Measurements from ENCODE around the gene MAPK10.
"Not testable (repeated sequence)": the region's sequence is repeated elsewhere in the genome, so short reads cannot be mapped to it uniquely, and the experiment has no call there.

The MAPK10 gene

DNA sequence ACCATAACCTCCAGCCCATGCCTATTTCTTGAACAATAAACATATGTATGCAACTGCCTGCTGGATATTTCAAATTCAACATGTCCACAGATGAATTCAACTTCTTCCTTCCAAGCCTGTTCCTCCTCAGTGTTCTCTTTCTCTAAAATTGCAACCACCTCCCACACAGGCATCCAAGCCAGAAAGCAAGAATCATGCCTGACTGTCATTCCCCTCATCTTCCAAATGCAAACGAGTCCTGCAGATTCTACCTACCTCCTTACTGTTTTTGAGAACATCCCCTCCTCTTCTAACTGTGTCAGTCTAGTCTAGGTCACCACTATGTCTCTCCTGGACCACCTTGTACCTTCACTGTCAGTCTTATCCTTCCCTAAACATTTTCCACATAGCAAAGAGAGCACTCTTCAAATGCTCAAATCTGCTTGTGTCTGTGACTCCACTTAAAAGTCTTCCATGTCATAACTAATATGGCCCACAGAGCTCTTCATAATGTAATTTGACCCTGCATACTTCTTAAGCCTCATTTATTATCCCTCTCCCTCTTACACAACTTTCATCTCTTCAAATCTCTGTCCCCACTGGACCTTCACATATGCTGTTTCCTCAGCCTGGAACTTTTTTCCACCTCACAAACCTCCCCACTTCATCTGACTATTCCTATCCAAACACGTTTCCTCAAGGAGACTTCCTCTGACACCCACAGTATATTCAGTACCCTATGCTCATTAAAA is 25.7 kb downstream of the MAPK10 start:
- Histone ChIP-seq H3K27me3 (ENCODE audit: insufficient read depth, low read length, poor library complexity, severe bottlenecking) (no peaks in the 10 kb centered on the region), H3F3A (ENCODE audit: low read depth) (no peaks in the 10 kb centered on the region), H3K9ac (ENCODE audit: low read depth, low read length, poor library complexity, severe bottlenecking) (no peak overlapping the region), H3K4me2 (ENCODE audit: low read depth, low read length, poor library complexity, severe bottlenecking) (no peak overlapping the region), H2AFZ (ENCODE audit: low read length) (no peak overlapping the region), H3K4me3 (ENCODE audit: low read length, poor library complexity, severe bottlenecking) (no peak overlapping the region), H3K4me1 (ENCODE audit: insufficient read depth, low read length, poor library complexity, severe bottlenecking) (no peaks in the 10 kb centered on the region), H3K9me2 (replicated peaks; ENCODE audit: low read depth, low read length) (no peaks in the 10 kb centered on the region), H3K79me2 (ENCODE audit: insufficient read depth, low read length) (no peaks in the 10 kb centered on the region), H4K20me1 (ENCODE audit: insufficient read depth, low read length, poor library complexity, severe bottlenecking) (no peaks in the 10 kb centered on the region), H3K9me3 (ENCODE audit: insufficient read depth, low read depth, low read length) (no peaks in the 10 kb centered on the region), H3K36me3 (ENCODE audit: insufficient read depth, low read length) (no peaks in the 10 kb centered on the region)
- no peak for TF ChIP-seq EZH2phosphoT487 (IDR thresholded peaks at IDR 0.05; ENCODE audit: borderline replicate concordance)
- TF ChIP-seq, protein P1, sequence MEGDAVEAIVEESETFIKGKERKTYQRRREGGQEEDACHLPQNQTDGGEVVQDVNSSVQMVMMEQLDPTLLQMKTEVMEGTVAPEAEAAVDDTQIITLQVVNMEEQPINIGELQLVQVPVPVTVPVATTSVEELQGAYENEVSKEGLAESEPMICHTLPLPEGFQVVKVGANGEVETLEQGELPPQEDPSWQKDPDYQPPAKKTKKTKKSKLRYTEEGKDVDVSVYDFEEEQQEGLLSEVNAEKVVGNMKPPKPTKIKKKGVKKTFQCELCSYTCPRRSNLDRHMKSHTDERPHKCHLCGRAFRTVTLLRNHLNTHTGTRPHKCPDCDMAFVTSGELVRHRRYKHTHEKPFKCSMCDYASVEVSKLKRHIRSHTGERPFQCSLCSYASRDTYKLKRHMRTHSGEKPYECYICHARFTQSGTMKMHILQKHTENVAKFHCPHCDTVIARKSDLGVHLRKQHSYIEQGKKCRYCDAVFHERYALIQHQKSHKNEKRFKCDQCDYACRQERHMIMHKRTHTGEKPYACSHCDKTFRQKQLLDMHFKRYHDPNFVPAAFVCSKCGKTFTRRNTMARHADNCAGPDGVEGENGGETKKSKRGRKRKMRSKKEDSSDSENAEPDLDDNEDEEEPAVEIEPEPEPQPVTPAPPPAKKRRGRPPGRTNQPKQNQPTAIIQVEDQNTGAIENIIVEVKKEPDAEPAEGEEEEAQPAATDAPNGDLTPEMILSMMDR (conservative IDR thresholded peaks at IDR 0.05; ENCODE audit: low read length): no peak

GRCh38 chr4:86333236-86333635 is 26.6 kb downstream of the MAPK10 start:
- TF ChIP-seq EZH2phosphoT487 (IDR thresholded peaks at IDR 0.05; ENCODE audit: borderline replicate concordance): no peak
- TF ChIP-seq, protein P1 (conservative IDR thresholded peaks at IDR 0.05; ENCODE audit: low read length): no peak
- no peaks in the 10 kb centered on the region for H3K36me3 ChIP-seq (ENCODE audit: insufficient read depth, low read length)
- H3K4me1 ChIP-seq (ENCODE audit: insufficient read depth, low read length, poor library complexity, severe bottlenecking): no peaks in the 10 kb centered on the region
- H2AFZ ChIP-seq (ENCODE audit: low read length): no peak overlapping the region
- H3K4me3 ChIP-seq (ENCODE audit: low read length, poor library complexity, severe bottlenecking): no peak overlapping the region
- no peaks in the 10 kb centered on the region for H3K79me2 ChIP-seq (ENCODE audit: insufficient read depth, low read length)
- H3K9me3 ChIP-seq (ENCODE audit: insufficient read depth, low read depth, low read length): no peaks in the 10 kb centered on the region
- H3F3A ChIP-seq (ENCODE audit: low read depth): no peaks in the 10 kb centered on the region
- no peaks in the 10 kb centered on the region for H4K20me1 ChIP-seq (ENCODE audit: insufficient read depth, low read length, poor library complexity, severe bottlenecking)
- H3K27me3 ChIP-seq (ENCODE audit: insufficient read depth, low read length, poor library complexity, severe bottlenecking): no peaks in the 10 kb centered on the region
- H3K4me2 ChIP-seq (ENCODE audit: low read depth, low read length, poor library complexity, severe bottlenecking): no peak overlapping the region
- no peak overlapping the region for H3K9ac ChIP-seq (ENCODE audit: low read depth, low read length, poor library complexity, severe bottlenecking)
- no peaks in the 10 kb centered on the region for H3K9me2 ChIP-seq (replicated peaks; ENCODE audit: low read depth, low read length)

GRCh38 chr4:86330961-86331742 is 28.7 kb downstream of the MAPK10 start:
- H3F3A ChIP-seq (ENCODE audit: low read depth): no peaks in the 10 kb centered on the region
- no peaks in the 10 kb centered on the region for H3K9me3 ChIP-seq (ENCODE audit: insufficient read depth, low read depth, low read length)
- no peaks in the 10 kb centered on the region for H4K20me1 ChIP-seq (ENCODE audit: insufficient read depth, low read length, poor library complexity, severe bottlenecking)
- no peak overlapping the region for H3K4me2 ChIP-seq (ENCODE audit: low read depth, low read length, poor library complexity, severe bottlenecking)
- H3K9me2 ChIP-seq (replicated peaks; ENCODE audit: low read depth, low read length): no peaks in the 10 kb centered on the region
- TF ChIP-seq EZH2phosphoT487 (IDR thresholded peaks at IDR 0.05; ENCODE audit: borderline replicate concordance): no peak
- TF ChIP-seq, protein P1 (conservative IDR thresholded peaks at IDR 0.05; ENCODE audit: low read length): no peak
- no peak overlapping the region for H3K4me3 ChIP-seq (ENCODE audit: low read length, poor library complexity, severe bottlenecking)
- H3K36me3 ChIP-seq (ENCODE audit: insufficient read depth, low read length): no peaks in the 10 kb centered on the region
- no peaks in the 10 kb centered on the region for H3K27me3 ChIP-seq (ENCODE audit: insufficient read depth, low read length, poor library complexity, severe bottlenecking)
- no peaks in the 10 kb centered on the region for H3K79me2 ChIP-seq (ENCODE audit: insufficient read depth, low read length)
- no peaks in the 10 kb centered on the region for H3K4me1 ChIP-seq (ENCODE audit: insufficient read depth, low read length, poor library complexity, severe bottlenecking)
- H2AFZ ChIP-seq (ENCODE audit: low read length): no peak overlapping the region
- no peak overlapping the region for H3K9ac ChIP-seq (ENCODE audit: low read depth, low read length, poor library complexity, severe bottlenecking)

- H3F3A ChIP-seq (ENCODE audit: low read depth); H2AFZ ChIP-seq (ENCODE audit: low read length); H3K4me2 ChIP-seq (ENCODE audit: low read depth, low read length, poor library complexity, severe bottlenecking); H3K4me1 ChIP-seq (ENCODE audit: insufficient read depth, low read length, poor library complexity, severe bottlenecking); H3K36me3 ChIP-seq (ENCODE audit: insufficient read depth, low read length); H3K9ac ChIP-seq (ENCODE audit: low read depth, low read length, poor library complexity, severe bottlenecking); H3K9me3 ChIP-seq (ENCODE audit: insufficient read depth, low read depth, low read length); H3K27me3 ChIP-seq (ENCODE audit: insufficient read depth, low read length, poor library complexity, severe bottlenecking); H3K9me2 ChIP-seq (replicated peaks; ENCODE audit: low read depth, low read length); H3K4me3 ChIP-seq (ENCODE audit: low read length, poor library complexity, severe bottlenecking); H4K20me1 ChIP-seq (ENCODE audit: insufficient read depth, low read length, poor library complexity, severe bottlenecking); H3K79me2 ChIP-seq (ENCODE audit: insufficient read depth, low read length): not testable (repeated sequence)
These were observed 29.4 kb downstream of the MAPK10 start for GRCh38 chr4:86330411-86330810.

Measured in Loucy (cell line).